NCI-H510A (cell line): Measurements from ENCODE around the gene POU1F1.
A peak's percentile ranks its signal among the peaks of the same experiment; 100 is the strongest.
"Not testable (repeated sequence)": the region's sequence is repeated elsewhere in the genome, so short reads cannot be mapped to it uniquely, and the experiment has no call there.

ENCODE experiments used
- DNase-seq: peaks from one replicate; lab custom pipeline; 2025; lab: John Stamatoyannopoulos, UW

The POU1F1 gene

DNA sequence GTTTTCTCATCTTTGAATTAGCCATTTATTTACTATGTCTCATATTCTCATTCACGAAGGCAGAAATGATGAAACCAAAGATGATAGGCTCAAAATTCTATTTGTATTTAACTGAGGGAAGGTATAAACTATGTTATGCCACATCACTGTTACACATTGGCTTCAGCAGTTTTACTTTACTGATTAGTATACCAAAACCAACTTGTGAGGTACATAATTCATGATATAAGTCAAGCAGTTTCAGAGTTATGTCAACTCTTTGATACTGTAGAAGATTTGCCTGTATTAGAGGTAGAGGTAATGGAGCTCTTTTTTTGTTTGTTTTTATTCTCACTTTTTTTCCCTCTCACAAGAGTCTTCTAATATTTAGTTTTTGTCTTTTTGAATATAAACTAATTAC lies 26.4 kb downstream of the POU1F1 start:
- DNase-seq, result no peak

DNA sequence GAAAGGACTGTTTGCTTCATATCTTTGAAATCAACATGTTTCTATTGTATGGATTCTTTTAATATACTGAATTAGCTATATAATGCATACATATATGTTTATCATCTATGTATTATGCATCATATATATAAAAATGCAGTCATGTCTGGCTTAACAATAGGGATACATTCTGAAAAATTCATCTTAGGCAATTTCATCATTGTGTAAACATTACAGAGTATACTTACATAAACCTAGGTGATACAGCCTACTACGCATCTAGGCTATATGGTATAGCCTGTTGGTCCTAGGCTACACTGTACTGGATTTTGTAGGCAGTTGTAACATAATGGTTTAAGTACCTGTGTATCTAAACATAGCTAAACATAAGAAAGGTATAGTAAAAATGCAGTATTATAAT lies 27.6 kb downstream of the POU1F1 start:
- no peak for DNase-seq

DNA sequence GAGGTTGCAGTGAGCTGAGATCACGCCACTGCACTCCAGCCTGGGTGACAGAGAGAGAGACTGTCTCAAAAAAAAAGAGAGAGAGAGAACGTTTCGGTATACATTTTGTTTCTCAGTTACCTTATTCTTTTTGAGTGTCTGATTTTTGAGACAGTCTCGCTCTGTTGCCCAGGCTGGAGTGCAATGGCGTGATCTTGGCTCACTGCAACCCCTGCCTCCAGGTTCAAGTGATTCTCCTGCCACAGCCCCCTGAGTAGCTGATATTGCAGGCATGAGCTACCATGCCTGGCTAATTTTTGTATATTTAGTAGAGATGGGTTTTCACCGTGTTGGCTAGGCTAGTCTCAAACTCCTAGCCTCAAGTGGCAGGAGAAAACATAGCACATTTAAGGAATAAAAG lies 28.2 kb downstream of the POU1F1 start:
- DNase-seq, result not testable (repeated sequence)

DNA sequence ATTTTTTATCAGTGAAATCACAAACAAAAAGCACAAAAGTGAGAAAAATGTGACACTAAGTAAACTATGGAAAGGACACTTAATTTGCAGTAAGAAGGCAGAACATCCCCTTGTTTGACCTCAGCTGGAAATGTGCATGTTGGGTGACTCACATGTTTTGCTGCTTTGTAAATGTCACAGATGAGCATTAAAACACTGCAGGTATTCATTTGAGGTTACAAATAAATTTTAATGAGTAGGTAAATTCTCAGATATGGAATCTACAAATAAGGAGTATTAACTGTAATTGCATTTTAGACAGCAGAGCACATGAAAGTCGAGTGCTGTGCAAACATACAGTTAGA lies 29.0 kb downstream of the POU1F1 start:
- DNase-seq, result no peak

DNA sequence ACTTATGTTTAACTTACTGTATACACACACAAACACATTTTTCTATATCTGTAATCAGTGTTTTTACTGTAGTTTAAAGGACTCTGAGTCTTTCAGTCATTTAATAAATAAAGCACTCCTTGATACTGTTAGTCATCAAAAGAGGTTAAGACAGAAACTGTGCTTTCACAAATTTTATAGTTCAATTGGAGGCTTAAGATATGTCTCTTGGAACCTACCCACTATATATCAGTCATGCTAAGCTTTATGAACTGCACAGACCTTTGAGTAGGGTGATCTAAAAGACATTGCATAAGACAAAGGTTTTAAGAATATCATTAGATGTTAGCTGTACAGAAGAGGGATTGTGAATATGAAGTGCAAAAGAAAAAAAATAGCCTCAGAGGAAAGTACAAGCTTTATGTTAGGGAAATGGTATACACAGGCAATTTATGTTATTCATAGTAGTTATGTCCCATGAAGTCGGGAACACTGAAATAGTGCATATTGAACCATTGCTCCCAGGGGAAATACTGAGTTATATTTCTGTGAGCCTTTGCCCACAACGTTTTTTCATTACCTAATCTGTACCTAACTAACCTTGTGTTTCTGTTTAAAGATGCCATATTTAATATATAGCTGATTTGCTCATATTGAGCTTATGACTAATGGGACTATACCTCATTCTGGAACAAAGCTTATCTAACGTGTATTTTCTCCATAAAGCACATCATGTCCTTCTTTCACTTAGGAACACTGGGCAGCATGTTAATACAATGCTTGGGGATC lies 29.5 kb downstream of the POU1F1 start:
- DNase-seq, result no peak

DNA sequence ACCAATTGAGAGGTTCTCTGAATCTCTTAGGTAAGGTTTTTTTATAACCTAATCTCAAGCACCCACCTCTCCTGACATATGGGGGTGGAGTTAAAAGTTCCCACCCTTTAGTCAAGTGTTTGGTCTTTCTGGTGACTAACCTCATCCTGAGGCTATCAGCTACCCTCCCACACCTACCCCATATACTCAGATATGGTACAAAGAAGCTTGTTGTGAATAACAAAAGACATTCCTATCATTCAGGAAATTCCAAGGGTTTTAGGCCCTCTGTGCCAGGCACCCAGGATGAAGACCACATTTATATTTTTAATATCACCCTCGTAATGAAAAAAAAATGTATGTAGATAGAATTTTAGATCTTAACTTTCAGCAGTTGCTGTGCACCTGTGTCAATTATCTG lies 40.3 kb downstream of the POU1F1 start:
- DNase-seq, result no peak

DNA sequence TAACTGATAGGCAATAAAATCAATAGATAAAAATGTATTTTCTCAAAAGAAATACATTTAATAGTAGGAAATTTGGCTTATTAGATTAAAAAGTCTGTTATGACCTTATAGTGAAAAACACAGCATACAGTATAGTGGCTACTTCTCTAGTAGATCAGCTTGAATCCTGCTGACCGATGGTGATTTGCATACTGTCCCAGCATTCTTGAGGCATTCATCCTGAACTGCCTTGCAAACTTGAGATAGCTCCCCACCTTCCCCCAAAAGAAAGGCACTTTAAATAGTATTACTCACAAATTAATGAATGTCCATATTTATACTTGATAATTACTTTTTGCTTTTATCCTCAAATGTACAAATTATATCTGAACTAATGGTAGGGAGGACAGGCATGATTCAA lies 42.6 kb downstream of the POU1F1 start:
- no peak for DNase-seq

DNA sequence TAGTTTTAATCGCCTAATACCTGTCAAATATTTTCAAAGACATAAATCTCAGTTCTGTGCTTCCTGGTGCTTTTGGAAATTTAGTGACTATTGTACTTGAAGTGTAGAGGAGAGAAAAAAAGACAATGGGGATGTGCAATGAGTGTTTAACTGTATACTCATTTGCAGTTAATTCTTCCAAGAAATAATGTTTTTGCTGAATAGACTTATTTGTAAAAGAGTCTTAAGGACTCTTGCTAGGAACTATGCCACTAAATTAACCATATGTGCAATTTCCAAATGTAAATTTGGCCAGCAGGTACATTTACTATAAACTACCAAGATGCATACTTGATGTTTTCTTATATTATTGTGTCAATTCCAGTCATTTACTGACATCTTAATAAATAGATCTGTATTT lies 47.3 kb downstream of the POU1F1 start:
- DNase-seq, result no peak

DNA sequence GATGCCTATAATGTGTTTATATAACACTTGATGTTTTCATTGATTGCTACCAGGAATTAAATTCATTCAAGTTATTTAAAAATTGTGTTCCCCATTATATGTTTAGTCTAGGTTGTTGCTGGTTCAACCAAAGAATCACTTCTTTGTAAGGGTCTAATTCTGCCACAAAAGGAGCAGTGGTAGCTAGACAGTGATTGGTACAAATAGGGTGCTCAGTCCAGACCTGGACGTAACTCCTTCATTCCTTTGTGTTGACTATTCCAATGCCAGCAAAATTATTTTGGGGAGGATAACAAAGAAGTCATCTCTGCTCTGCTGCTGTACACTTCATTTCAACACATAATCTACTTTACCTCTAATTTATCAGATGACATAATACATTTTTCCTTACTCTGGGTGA lies 48.1 kb downstream of the POU1F1 start:
- no peak for DNase-seq

DNA sequence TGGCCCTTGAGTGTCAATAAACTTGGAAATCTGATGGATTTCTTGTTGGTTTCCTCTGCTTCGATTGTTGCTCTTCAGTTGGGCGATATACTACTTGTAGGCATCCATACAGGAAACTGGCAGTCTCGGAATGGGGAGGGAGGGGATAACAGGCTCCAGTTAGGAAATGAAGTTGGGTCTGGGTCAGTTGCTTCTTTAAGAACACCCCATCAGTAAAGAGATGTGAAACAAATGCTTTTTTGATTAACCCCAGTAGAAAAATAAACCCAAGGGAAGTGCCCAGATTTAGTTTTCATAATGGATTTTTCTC lies 48.6 kb downstream of the POU1F1 start:
- DNase-seq, result peak; percentile 6

DNA sequence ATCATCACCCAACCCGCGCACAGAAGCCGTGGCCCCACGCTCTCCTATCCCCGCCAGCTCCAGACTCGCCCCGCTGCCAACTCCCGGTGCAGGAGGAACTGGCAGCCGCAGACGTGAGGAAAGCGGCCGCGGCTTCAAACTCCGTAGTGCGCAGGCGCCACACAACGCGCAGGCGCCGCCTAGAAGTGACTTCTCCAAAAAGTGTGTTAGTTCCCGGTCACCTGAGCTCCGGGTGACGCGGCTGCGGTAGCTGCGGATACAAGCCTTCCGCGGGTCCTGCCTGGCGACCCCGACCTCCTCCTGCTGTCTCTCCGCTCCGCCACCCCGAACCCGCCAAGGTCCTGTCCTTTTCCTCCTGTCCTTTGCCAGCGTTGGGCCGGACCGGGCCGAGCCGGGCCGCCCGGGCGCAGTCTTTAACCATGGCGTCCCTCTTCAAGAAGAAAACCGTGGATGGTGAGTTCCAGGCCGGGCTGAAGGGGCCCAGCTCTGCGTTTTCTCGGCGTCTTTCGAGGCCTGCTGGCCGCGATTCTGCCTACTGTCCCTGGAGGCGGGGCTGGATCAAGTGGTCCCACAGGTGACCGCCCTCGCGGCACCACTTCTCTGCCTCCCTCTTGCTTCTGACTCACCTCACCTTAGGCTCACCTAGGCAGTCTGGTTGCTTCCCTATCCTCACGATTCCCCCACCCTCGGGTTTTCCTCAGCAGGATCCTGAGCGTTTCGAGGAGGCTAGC lies 49.1 kb downstream of the POU1F1 start, which contains the start of gene CHMP2B:
Gene CHMP2B (plus strand): TSS at position 206 of the 731 bp plus-strand sequence. CDS start 214 bp downstream, at position 420.
- DNase-seq, result peak; percentile 74

DNA sequence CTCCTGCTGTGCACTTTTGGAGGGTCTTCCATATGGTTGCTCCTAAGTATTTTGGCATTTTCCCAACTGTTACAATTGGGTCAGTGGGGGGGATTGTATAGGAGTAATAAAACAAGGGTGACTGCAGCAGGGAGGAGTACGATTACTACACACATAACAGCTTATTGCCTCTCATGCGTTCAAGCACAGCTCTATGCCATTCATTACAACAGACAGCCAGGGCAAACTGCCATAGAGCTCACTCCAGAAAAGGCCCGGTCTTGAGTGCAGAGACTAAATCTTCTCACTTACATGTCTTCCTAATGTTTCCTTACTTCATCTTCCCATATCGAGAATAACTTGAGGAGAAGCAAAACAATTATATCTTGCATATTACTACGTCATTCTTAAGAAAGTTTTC lies 50.7 kb downstream of the POU1F1 start:
- no peak for DNase-seq

DNA sequence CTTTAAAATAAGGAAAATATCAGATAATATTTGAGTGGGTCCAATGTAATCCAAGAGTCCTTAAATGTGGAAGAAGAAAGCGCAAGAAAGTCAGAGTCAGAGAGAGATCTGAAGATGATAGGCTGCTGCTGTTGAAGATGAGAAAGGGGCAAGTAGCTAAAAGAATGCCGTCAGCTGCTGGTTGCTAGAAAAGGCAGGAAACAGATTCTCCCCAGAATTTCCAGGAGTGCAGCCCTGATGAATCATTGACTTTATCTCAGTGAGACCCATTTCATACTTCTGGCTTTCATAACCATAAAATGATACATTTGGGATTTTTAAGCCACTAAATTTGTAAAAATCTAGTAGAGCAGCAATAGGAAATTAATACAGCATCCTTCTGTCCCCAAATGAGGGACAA lies 56.8 kb downstream of the POU1F1 start:
- DNase-seq, result no peak

DNA sequence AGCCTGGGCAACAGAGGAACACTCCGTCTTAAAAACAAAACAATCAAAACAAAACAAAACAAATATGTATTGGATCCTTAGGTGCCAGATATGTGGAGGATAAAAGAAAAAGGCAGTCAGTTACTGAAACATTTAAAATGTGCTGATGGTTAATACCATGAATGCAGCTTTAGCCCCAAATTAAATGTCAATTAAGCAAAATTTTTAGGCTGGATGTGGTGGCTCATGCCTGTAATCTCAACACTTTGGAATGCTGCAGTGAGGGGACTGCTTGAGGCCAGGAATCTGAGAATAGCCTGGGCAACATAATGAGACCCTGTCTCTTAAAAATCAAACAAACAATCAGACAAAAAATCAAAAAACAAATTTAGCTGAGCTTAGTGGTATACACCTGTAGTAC lies 57.8 kb downstream of the POU1F1 start:
- no peak for DNase-seq
